K562 (cell line): ENCODE results near the gene ZC3H10. TPM values are rescaled to one million over a fixed set of nuclear protein-coding genes. Genes with fewer than 3 reads are reported as not detected.
A peak's percentile ranks its signal among the peaks of the same experiment; 100 is the strongest.

Experiments used
- CEBPZ ChIP-seq: fragments of 150-350 bp; IDR thresholded peaks from 2 replicates; pipeline ENCODE4 v1.6.1; 2014; ENCODE audit warnings: low read depth, mild to moderate bottlenecking, low read length, borderline replicate concordance
- CREM ChIP-seq: IDR thresholded peaks from 2 replicates; pipeline ENCODE4 v1.6.1; 2014; ENCODE audit warnings: antibody characterized with exemption, low read depth
- EP300 ChIP-seq: IDR thresholded peaks from 2 replicates; pipeline ENCODE4 v1.6.1; 2012; ENCODE audit warnings: low read length, improper control_type of control experiment
- ETS2 ChIP-seq: IDR thresholded peaks from 2 replicates; pipeline ENCODE4 v1.6.1; 2016; ENCODE audit warnings: borderline replicate concordance, missing genetic modification characterization, mild to moderate bottlenecking, moderate library complexity, missing compliant biosample characterization; ENCODE audit not compliant: poor library complexity, severe bottlenecking
- ETV1 ChIP-seq: fragments of 450-650 bp; conservative IDR thresholded peaks from 2 replicates; pipeline ENCODE4 v1.6.1; 2016; ENCODE audit warnings: missing genetic modification characterization, control low read depth, low read depth, missing compliant biosample characterization
- HNRNPH1 ChIP-seq: fragments of 200-400 bp; formaldehyde crosslinking; optimal IDR thresholded peaks from 2 replicates; pipeline ENCODE3; 2017; ENCODE audit warnings: low read depth, mild to moderate bottlenecking, low read length, moderate library complexity
- KLF1 ChIP-seq: fragments of 450-650 bp; IDR thresholded peaks from 2 replicates; pipeline ENCODE4 v1.6.1; 2016; ENCODE audit warnings: missing genetic modification characterization, missing compliant biosample characterization
- KLF16 ChIP-seq: IDR thresholded peaks from 2 replicates; pipeline ENCODE4 v1.6.1; 2016; ENCODE audit warnings: antibody characterized with exemption
- LARP7 ChIP-seq: fragments of 450-650 bp; IDR thresholded peaks from 2 replicates; pipeline ENCODE4 v1.6.1; 2016
- LCOR ChIP-seq: sonication (generic); formaldehyde crosslinking; IDR thresholded peaks from 2 replicates; pipeline ENCODE4 v1.8.0; 2022; ENCODE audit warnings: mild to moderate bottlenecking, missing genetic modification reagents
- MAFK ChIP-seq: IDR thresholded peaks from 2 replicates; pipeline ENCODE4 v1.6.1; 2011; ENCODE audit warnings: low read length, improper control_type of control experiment
- MECOM ChIP-seq: fragments of 250-450 bp; sonication (Bioruptor Pico); IDR thresholded peaks from 2 replicates; pipeline ENCODE4 v1.8.0; 2022; ENCODE audit warnings: inconsistent platforms
- MLLT1 ChIP-seq, 2 experiments: fragments of 450-650 bp; IDR thresholded peaks; 2 replicates each; pipeline ENCODE4 v1.6.1; 2016
- MYNN ChIP-seq, 2 experiments: sonication (generic); formaldehyde crosslinking in 1 of 2; IDR thresholded peaks; 2 replicates each; pipeline versions ENCODE4 v1.5.0 to v1.6.1; 2016 to 2020; ENCODE audit warnings: antibody characterized with exemption in 1 of 2, missing genetic modification reagents in 1 of 2
- NCOR1 ChIP-seq: fragments of 450-650 bp; IDR thresholded peaks from 2 replicates; pipeline ENCODE4 v1.6.1; 2016; ENCODE audit warnings: mild to moderate bottlenecking, moderate library complexity
- NFIC ChIP-seq: fragments of 450-650 bp; IDR thresholded peaks from 2 replicates; pipeline ENCODE4 v1.6.1; 2017; ENCODE audit warnings: mild to moderate bottlenecking, inconsistent platforms
- POLR3G ChIP-seq: IDR thresholded peaks from 2 replicates; pipeline ENCODE4 v1.6.1; 2011; ENCODE audit not compliant: insufficient read length, insufficient replicate concordance; ENCODE audit errors: extremely low read depth
- RBM39 ChIP-seq: fragments of 200-400 bp; formaldehyde crosslinking; optimal IDR thresholded peaks from 2 replicates; pipeline ENCODE3; 2018; ENCODE audit warnings: low read depth, low read length
- SIN3A ChIP-seq, 2 experiments: fragments of 150-350 bp in 1 of 2; IDR thresholded peaks; 2 replicates each; pipeline ENCODE4 v1.6.1; 2011 to 2016; ENCODE audit warnings: borderline replicate concordance in 2 of 2, low read depth in 2 of 2, low read length in 2 of 2, mild to moderate bottlenecking in 2 of 2, moderate library complexity in 2 of 2; ENCODE audit not compliant: control insufficient read depth in 1 of 2
- ZKSCAN3 ChIP-seq: fragments of 250-450 bp; sonication (Bioruptor Pico); IDR thresholded peaks from 2 replicates; pipeline ENCODE4 v1.4.0; 2020
- ZNF133 ChIP-seq: fragments of 250-450 bp; sonication (Bioruptor Pico); IDR thresholded peaks from 2 replicates; pipeline ENCODE4 v1.4.0; 2020; ENCODE audit warnings: mild to moderate bottlenecking
- ZNF140 ChIP-seq: fragments of 250-450 bp; sonication (Bioruptor Pico); IDR thresholded peaks from 2 replicates; pipeline ENCODE4 v1.8.0; 2021; ENCODE audit warnings: moderate library complexity, mild to moderate bottlenecking, inconsistent platforms
- ZNF197 ChIP-seq: fragments of 200-800 bp; sonication (Bioruptor generic); IDR thresholded peaks from 2 replicates; pipeline ENCODE4 v1.6.1; 2016; ENCODE audit warnings: low read depth, missing genetic modification characterization, missing compliant biosample characterization
- ZNF395 ChIP-seq: fragments of 200-800 bp; sonication (Bioruptor generic); IDR thresholded peaks from 2 replicates; pipeline ENCODE4 v1.6.1; 2017; ENCODE audit warnings: missing genetic modification characterization, missing compliant biosample characterization
- polyA plus RNA-seq, 8 experiments: library from polyadenylated mRNA; depleted of rRNA in 4 of 8; stranded (reverse) in 5 of 8; unstranded in 3 of 8; fragments of >200 nt; fragmentation: Nextera tagmentation in 2 of 8; fragmentation: Illumina TruSeq in 1 of 8; extraction: Ambion mirVana in 2 of 8; extraction: Trizol in 1 of 8; gene quantifications; 2 replicates each; pipeline versions ENCODE4 v1.2.1 to v1.2.3, GENCODE V29; 2011 to 2014; ENCODE audit warnings: inconsistent platforms in 1 of 8, missing spikeins in 1 of 8
- total RNA-seq, 7 experiments: library from RNA; depleted of rRNA in 6 of 7; stranded (reverse); fragments of >200 nt in 6 of 7; fragmentation: Illumina TruSeq in 2 of 7; extraction: Trizol in 2 of 7; gene quantifications; 2 replicates each; pipeline versions ENCODE4 v1.2.1 to v1.2.3, GENCODE V29; 2011 to 2021; ENCODE audit warnings: low replicate concordance in 1 of 7

The ZC3H10 gene
- total and polyA plus RNA-seq, 9 of the 15 experiments (the other 6 are each of a cell fraction or from before 2014, with no cell fraction given) = 0.31 to 4.1 (median 1.6) TPM

GRCh38 chr12:56129206-56129941 is 11.3 kb downstream of the ZC3H10 start (continued):
- TF ChIP-seq NFIC (peak; percentile 27; the same call in 1 of the 2 replicates), ZKSCAN3 (CRISPR knock-in tag) (no peak), HNRNPH1 (no peak), CREM (peak; percentile 57), ZNF133 (no peak), NCOR1 (peak; percentile 68), ZNF197 (CRISPR knock-in tag) (no peak), MLLT1 (IDR thresholded peaks at IDR 0.05) (no peak; a peak in 1 of 4 replicates), CEBPZ (no peak), ZNF395 (CRISPR knock-in tag) (no peak), EP300 (peak; percentile 48), ETS2 (no peak), POLR3G (no peak), SIN3A (IDR thresholded peaks at IDR 0.05; ENCODE audit: borderline replicate concordance in 2 of 2, control insufficient read depth in 1 of 2, low read depth in 2 of 2, low read length in 2 of 2) (peak in 1 of 2 experiments; percentile 89; a peak in 1 of 4 replicates), KLF16 (peak; percentile 73), KLF1 (tag) (peak; percentile 97), RBM39 (no peak), LCOR (CRISPR knock-in tag) (peak; percentile 58; the same call in 1 of the 2 replicates), ETV1 (tag) (peak; percentile 68), MYNN (IDR thresholded peaks at IDR 0.05) (peak; percentile 80), MYNN (CRISPR knock-in tag; IDR thresholded peaks at IDR 0.05) (no peak), LARP7 (no peak), MECOM (no peak), MAFK (no peak), ZNF140 (CRISPR knock-in tag) (no peak)
